Measurements from ENCODE around the gene ZNF281. TPM values are rescaled to one million over a fixed set of nuclear protein-coding genes. Genes with fewer than 3 reads are reported as not detected.

The ZNF281 gene
- total RNA-seq, 1 donor from 2014 or later = 47.1 TPM

- Mint-ChIP-seq H3K9me3 (no peaks in the 10 kb centered on the region), H3K4me3 (no peak overlapping the region), H3K4me1 (no peaks in the 10 kb centered on the region), H3K27me3 (ENCODE audit: insufficient read depth, low read depth) (no peaks in the 10 kb centered on the region), H3K36me3 (peaks cover 13% of the 10 kb centered on the region), H3K27ac (no peak overlapping the region)
- H3K36me3 ChIP-seq = peaks cover 11% of the 10 kb centered on the region
- peaks cover 34% of the 10 kb centered on the region for H3K79me2 ChIP-seq (ENCODE audit: low read depth)
- H3K27ac ChIP-seq = no peak overlapping the region
- H3F3A ChIP-seq (ENCODE audit: low read depth) = peaks cover 6% of the 10 kb centered on the region
- no peak overlapping the region for H3K4me2 ChIP-seq
- no peaks in the 10 kb centered on the region for H3K27me3 ChIP-seq
- no peak overlapping the region for H2AFZ ChIP-seq (replicated peaks)
- DNase-seq (ENCODE audit: low spot score) = no peak
- H3K4me3 ChIP-seq = no peak overlapping the region
- peaks cover 31% of the 10 kb centered on the region for H4K20me1 ChIP-seq (ENCODE audit: low read depth)
- no peaks in the 10 kb centered on the region for H3K9me3 ChIP-seq (ENCODE audit: low read depth)
- H3K9ac ChIP-seq = no peak overlapping the region
- H3K4me1 ChIP-seq = no peaks in the 10 kb centered on the region
- no peak for TF ChIP-seq CTCF (IDR thresholded peaks at IDR 0.05)
- no peak for TF ChIP-seq EZH2 (IDR thresholded peaks at IDR 0.05)
- TF ChIP-seq EZH2phosphoT487 (IDR thresholded peaks at IDR 0.05) = no peak
These were observed 10.0 kb downstream of the ZNF281 start for GRCh38 chr1:200399860-200400259.

GRCh38 chr1:200398373-200398772, 11.5 kb downstream of the ZNF281 start:
- no peaks in the 10 kb centered on the region for H3K9me3 Mint-ChIP-seq
- H3K4me3 Mint-ChIP-seq = no peak overlapping the region
- H3K27me3 Mint-ChIP-seq (ENCODE audit: insufficient read depth, low read depth) = no peaks in the 10 kb centered on the region
- no peak overlapping the region for H3K4me2 ChIP-seq
- TF ChIP-seq EZH2 (IDR thresholded peaks at IDR 0.05) (no peak), EZH2phosphoT487 (IDR thresholded peaks at IDR 0.05) (no peak), CTCF (IDR thresholded peaks at IDR 0.05) (no peak)
- H4K20me1 ChIP-seq (ENCODE audit: low read depth) = peaks cover 28% of the 10 kb centered on the region
- no peak overlapping the region for H3K27ac ChIP-seq
- no peaks in the 10 kb centered on the region for H3K9me3 ChIP-seq (ENCODE audit: low read depth)
- no peak for DNase-seq (ENCODE audit: low spot score)
- peaks cover 11% of the 10 kb centered on the region for H3K36me3 ChIP-seq
- H3K36me3 Mint-ChIP-seq = peaks cover 9% of the 10 kb centered on the region
- H3K4me1 ChIP-seq = no peaks in the 10 kb centered on the region
- H3K4me3 ChIP-seq = no peak overlapping the region
- H2AFZ ChIP-seq (replicated peaks) = no peak overlapping the region
- peaks cover 6% of the 10 kb centered on the region for H3F3A ChIP-seq (ENCODE audit: low read depth)
- no peaks in the 10 kb centered on the region for H3K27me3 ChIP-seq
- H3K79me2 ChIP-seq (ENCODE audit: low read depth) = peaks cover 20% of the 10 kb centered on the region
- H3K9ac ChIP-seq = no peak overlapping the region
- no peak overlapping the region for H3K27ac Mint-ChIP-seq
- H3K4me1 Mint-ChIP-seq = no peaks in the 10 kb centered on the region

- no peak overlapping the region for H3K4me3 Mint-ChIP-seq
- peaks cover 10% of the 10 kb centered on the region for H3K4me1 Mint-ChIP-seq
These were observed 17.1 kb downstream of the ZNF281 start for GRCh38 chr1:200392625-200393185.

More at GRCh38 chr1:200392625-200393185, 17.1 kb downstream of the ZNF281 start:
- H4K20me1 ChIP-seq (ENCODE audit: low read depth) = no peaks in the 10 kb centered on the region
- H3F3A ChIP-seq (ENCODE audit: low read depth) = peaks cover 12% of the 10 kb centered on the region
- no peak for DNase-seq (ENCODE audit: low spot score)
- H3K79me2 ChIP-seq (ENCODE audit: low read depth) = no peaks in the 10 kb centered on the region
- H2AFZ ChIP-seq (replicated peaks) = no peak overlapping the region
- Mint-ChIP-seq H3K27me3 (ENCODE audit: insufficient read depth, low read depth) (no peaks in the 10 kb centered on the region), H3K36me3 (peaks cover 2% of the 10 kb centered on the region), H3K27ac (no peak overlapping the region), H3K9me3 (no peaks in the 10 kb centered on the region)
- no peaks in the 10 kb centered on the region for H3K9me3 ChIP-seq (ENCODE audit: low read depth)
- H3K36me3 ChIP-seq = no peaks in the 10 kb centered on the region
- H3K4me3 ChIP-seq = no peak overlapping the region
- no peaks in the 10 kb centered on the region for H3K27me3 ChIP-seq
- H3K27ac ChIP-seq = no peak overlapping the region
- TF ChIP-seq CTCF (IDR thresholded peaks at IDR 0.05) (no peak), EZH2phosphoT487 (IDR thresholded peaks at IDR 0.05) (no peak), EZH2 (IDR thresholded peaks at IDR 0.05) (no peak)
- no peak overlapping the region for H3K4me2 ChIP-seq
- no peak overlapping the region for H3K9ac ChIP-seq
- H3K4me1 ChIP-seq = peaks cover 4% of the 10 kb centered on the region
